ENCODE data around the gene TNFSF10. TPM values are rescaled to one million over a fixed set of nuclear protein-coding genes. Genes with fewer than 3 reads are reported as not detected.

TNFSF10 gene
- total and polyA plus RNA-seq, 2 experiments from 2014 or later = not detected

- Histone ChIP-seq H3K27ac (no peak overlapping the region), H3K36me3 (no peaks in the 10 kb centered on the region), H3K4me3 (no peak overlapping the region), H3K9me3 (ENCODE audit: low read depth) (no peaks in the 10 kb centered on the region), H3K27me3 (no peaks in the 10 kb centered on the region), H3K4me1 (ENCODE audit: low read depth) (peaks cover 3% of the 10 kb centered on the region)
- no peak for TF ChIP-seq CTCF (IDR thresholded peaks at IDR 0.05; ENCODE audit: low read depth, low read length)
- DNase-seq (ENCODE audit: low read depth in 1 of 2, low spot score in 1 of 2) = no peak
These were observed 20.2 kb upstream of the TNFSF10 start for GRCh38 chr3:172543419-172543818.

DNA sequence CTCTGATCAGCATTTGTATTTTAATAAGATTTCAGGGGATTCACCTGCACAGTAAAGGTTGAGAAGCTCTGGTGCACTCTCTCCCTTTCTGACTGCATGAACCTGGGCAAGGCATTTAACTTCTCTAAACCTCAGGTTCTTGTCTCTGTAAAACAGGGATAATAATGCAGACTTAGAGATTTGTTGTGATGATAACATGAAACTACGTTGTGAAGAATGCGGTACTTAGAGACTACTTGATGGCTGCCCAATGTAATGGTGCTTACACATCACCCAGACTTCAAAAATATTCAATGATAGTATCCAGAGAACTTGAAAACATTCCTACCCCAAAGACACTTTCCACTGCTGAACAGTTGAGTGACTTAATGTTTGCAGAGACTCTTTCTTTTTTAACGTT is 19.8 kb upstream of the TNFSF10 start:
- no peak overlapping the region for H3K27ac ChIP-seq
- H3K36me3 ChIP-seq = no peaks in the 10 kb centered on the region
- no peaks in the 10 kb centered on the region for H3K9me3 ChIP-seq (ENCODE audit: low read depth)
- H3K27me3 ChIP-seq = no peaks in the 10 kb centered on the region
- DNase-seq (ENCODE audit: low read depth in 1 of 2, low spot score in 1 of 2) = no peak
- H3K4me1 ChIP-seq (ENCODE audit: low read depth) = peaks cover 3% of the 10 kb centered on the region
- H3K4me3 ChIP-seq = no peak overlapping the region
- no peak for TF ChIP-seq CTCF (IDR thresholded peaks at IDR 0.05; ENCODE audit: low read depth, low read length)

DNA sequence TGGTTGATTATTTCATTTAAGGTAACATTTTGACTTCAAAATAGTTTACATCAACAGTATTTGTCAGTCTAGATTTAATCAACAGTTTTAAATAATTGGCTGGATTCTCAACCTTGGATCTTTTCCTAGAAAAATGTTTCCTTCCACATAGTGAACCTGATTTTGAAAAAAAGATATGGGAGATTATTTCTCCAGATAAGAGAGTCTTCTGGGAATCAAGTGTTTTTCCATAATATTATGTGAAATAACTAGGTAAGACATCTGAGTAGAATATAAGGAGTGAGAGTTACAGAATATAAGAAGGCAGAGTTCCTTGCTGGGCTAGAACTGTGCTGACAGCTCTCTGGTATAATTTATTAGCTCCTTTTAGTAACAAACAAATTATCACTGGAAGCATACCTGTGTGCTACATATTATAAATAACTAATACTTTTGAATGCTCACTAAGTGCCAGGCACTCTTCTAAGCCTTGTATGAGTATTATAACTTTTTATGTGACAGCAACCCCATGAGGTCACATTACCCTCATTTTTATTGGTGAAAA is 18.8 kb upstream of the TNFSF10 start:
- no peak overlapping the region for H3K27ac ChIP-seq
- DNase-seq (ENCODE audit: low read depth in 1 of 2, low spot score in 1 of 2) = no peak
- H3K9me3 ChIP-seq (ENCODE audit: low read depth) = no peaks in the 10 kb centered on the region
- no peaks in the 10 kb centered on the region for H3K27me3 ChIP-seq
- no peaks in the 10 kb centered on the region for H3K36me3 ChIP-seq
- no peak overlapping the region for H3K4me3 ChIP-seq
- no peak for TF ChIP-seq CTCF (IDR thresholded peaks at IDR 0.05; ENCODE audit: low read depth, low read length)
- peaks cover 3% of the 10 kb centered on the region for H3K4me1 ChIP-seq (ENCODE audit: low read depth)

- peaks cover 3% of the 10 kb centered on the region for H3K4me1 ChIP-seq (ENCODE audit: low read depth)
- DNase-seq (ENCODE audit: low read depth in 1 of 2, low spot score in 1 of 2) = no peak
- no peaks in the 10 kb centered on the region for H3K27me3 ChIP-seq
- H3K36me3 ChIP-seq = no peaks in the 10 kb centered on the region
- H3K27ac ChIP-seq = no peak overlapping the region
- TF ChIP-seq CTCF (IDR thresholded peaks at IDR 0.05; ENCODE audit: low read depth, low read length) = no peak
- no peaks in the 10 kb centered on the region for H3K9me3 ChIP-seq (ENCODE audit: low read depth)
- H3K4me3 ChIP-seq = no peak overlapping the region
These were observed 16.8 kb upstream of the TNFSF10 start for GRCh38 chr3:172540049-172540448.

DNA sequence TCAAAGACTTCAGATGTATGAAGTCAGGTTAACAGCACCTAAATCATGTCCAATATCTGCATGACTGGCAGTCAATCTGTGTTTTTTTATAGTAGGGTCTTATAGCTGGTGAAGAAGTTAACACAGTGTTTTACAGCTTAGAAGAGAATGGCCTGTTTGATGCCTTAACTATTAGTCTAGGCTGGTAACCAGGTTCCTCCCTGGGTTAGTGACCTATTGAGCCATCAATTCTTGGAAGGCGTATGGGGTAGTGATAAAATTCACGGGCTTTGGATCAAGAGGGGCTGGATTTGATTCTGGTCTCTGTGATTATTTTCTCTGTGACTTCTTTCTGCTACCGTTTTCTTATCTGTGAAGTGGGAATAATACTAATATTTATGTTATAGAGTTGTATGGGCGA is 16.0 kb upstream of the TNFSF10 start:
- peaks cover 3% of the 10 kb centered on the region for H3K4me1 ChIP-seq (ENCODE audit: low read depth)
- H3K9me3 ChIP-seq (ENCODE audit: low read depth) = no peaks in the 10 kb centered on the region
- no peak overlapping the region for H3K4me3 ChIP-seq
- H3K27ac ChIP-seq = no peak overlapping the region
- TF ChIP-seq CTCF (IDR thresholded peaks at IDR 0.05; ENCODE audit: low read depth, low read length) = no peak
- no peaks in the 10 kb centered on the region for H3K27me3 ChIP-seq
- no peak for DNase-seq (ENCODE audit: low read depth in 1 of 2, low spot score in 1 of 2)
- H3K36me3 ChIP-seq = no peaks in the 10 kb centered on the region
